K562 (cell line): ENCODE results near the gene ST6GALNAC3.

Source experiments
- ATF1 ChIP-seq, 2 experiments: fragments of 450-650 bp in 1 of 2; IDR thresholded peaks; 2 replicates each; pipeline ENCODE4 v1.6.1; 2016; ENCODE audit warnings: missing compliant biosample characterization in 1 of 2, missing genetic modification characterization in 1 of 2
- HMG20B ChIP-seq: fragments of 250-450 bp; sonication (Bioruptor Pico); IDR thresholded peaks from 2 replicates; pipeline ENCODE4 v1.5.0; 2021; ENCODE audit warnings: mild to moderate bottlenecking
- MAFK ChIP-seq: IDR thresholded peaks from 2 replicates; pipeline ENCODE4 v1.6.1; 2011; ENCODE audit warnings: low read length, improper control_type of control experiment
- NCOR1 ChIP-seq: fragments of 450-650 bp; IDR thresholded peaks from 2 replicates; pipeline ENCODE4 v1.6.1; 2016; ENCODE audit warnings: mild to moderate bottlenecking, moderate library complexity
- NFIC ChIP-seq: fragments of 450-650 bp; IDR thresholded peaks from 2 replicates; pipeline ENCODE4 v1.6.1; 2017; ENCODE audit warnings: mild to moderate bottlenecking, inconsistent platforms
- NR2C2 ChIP-seq, 2 experiments: fragments of 200-800 bp in 1 of 2; sonication (Bioruptor generic) in 1 of 2; sonication (generic) in 1 of 2; formaldehyde crosslinking in 1 of 2; IDR thresholded peaks; 2 replicates each; pipeline versions ENCODE4 v1.6.1 to v1.8.0; 2016 to 2022; ENCODE audit warnings: mild to moderate bottlenecking in 1 of 2, missing compliant biosample characterization in 1 of 2, missing genetic modification characterization in 1 of 2, missing genetic modification reagents in 1 of 2
- PHF8 ChIP-seq: fragments of 200-600 bp; sonication (generic); IDR thresholded peaks from 2 replicates; pipeline ENCODE4 v1.6.1; 2012; ENCODE audit warnings: mixed run types, mild to moderate bottlenecking, inconsistent platforms, low read length, moderate library complexity, borderline replicate concordance
- TF ChIP-seq, protein P1 (sequence below), 3 experiments: IDR thresholded peaks in 2 of 3; conservative IDR thresholded peaks in 1 of 3; 2 replicates each; pipeline ENCODE4 v1.5.1; 2011 to 2012; ENCODE audit warnings: low read length in 3 of 3, mild to moderate bottlenecking in 3 of 3, control low read depth in 2 of 3, improper control_type of control experiment in 1 of 3, inconsistent platforms in 1 of 3, low read depth in 1 of 3, mixed read lengths in 1 of 3, moderate library complexity in 1 of 3; ENCODE audit not compliant: insufficient read depth in 2 of 3

DNA sequence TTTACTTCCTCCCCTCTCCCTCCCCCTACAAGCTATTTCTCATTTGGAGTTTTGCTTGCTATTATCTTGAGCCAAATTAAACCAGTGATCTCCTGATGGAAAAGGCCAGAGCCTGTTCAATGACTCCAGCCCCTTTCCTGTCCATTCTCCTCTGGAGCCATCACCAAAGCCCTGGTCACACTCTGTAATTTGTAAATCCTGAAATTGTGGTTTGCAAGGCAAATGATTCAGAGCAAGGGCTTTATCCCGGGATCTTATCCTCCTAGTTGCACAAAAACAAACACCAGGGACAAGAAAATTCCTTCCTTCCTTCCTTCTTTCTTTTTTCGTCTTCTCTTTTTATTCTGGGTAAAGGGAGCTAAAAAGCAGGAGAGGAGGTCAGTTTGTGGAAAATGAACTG, 426.6 kb downstream of the ST6GALNAC3 start:
- no peak for TF ChIP-seq NFIC
- no peak for TF ChIP-seq HMG20B (CRISPR knock-in tag)
- no peak for TF ChIP-seq PHF8
- no peak for TF ChIP-seq ATF1 (CRISPR knock-in tag; IDR thresholded peaks at IDR 0.05)
- TF ChIP-seq ATF1 (tag; IDR thresholded peaks at IDR 0.05), result no peak
- TF ChIP-seq, protein P1, sequence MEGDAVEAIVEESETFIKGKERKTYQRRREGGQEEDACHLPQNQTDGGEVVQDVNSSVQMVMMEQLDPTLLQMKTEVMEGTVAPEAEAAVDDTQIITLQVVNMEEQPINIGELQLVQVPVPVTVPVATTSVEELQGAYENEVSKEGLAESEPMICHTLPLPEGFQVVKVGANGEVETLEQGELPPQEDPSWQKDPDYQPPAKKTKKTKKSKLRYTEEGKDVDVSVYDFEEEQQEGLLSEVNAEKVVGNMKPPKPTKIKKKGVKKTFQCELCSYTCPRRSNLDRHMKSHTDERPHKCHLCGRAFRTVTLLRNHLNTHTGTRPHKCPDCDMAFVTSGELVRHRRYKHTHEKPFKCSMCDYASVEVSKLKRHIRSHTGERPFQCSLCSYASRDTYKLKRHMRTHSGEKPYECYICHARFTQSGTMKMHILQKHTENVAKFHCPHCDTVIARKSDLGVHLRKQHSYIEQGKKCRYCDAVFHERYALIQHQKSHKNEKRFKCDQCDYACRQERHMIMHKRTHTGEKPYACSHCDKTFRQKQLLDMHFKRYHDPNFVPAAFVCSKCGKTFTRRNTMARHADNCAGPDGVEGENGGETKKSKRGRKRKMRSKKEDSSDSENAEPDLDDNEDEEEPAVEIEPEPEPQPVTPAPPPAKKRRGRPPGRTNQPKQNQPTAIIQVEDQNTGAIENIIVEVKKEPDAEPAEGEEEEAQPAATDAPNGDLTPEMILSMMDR (IDR thresholded peaks at IDR 0.05 in 2 of 3, conservative IDR thresholded peaks at IDR 0.05 in 1 of 3; ENCODE audit: insufficient read depth in 2 of 3, low read depth in 1 of 3, low read length in 3 of 3), result no peak
- TF ChIP-seq NR2C2 (CRISPR knock-in tag; IDR thresholded peaks at IDR 0.05), result no peak
- TF ChIP-seq NR2C2 (tag; IDR thresholded peaks at IDR 0.05), result no peak
- TF ChIP-seq NCOR1, result no peak
- no peak for TF ChIP-seq MAFK
